WTC11 (cell line): ENCODE results near the gene SLC39A13.

Experiments
- CTCF ChIP-seq: fragments of 200-600 bp; IDR thresholded peaks from 2 replicates; pipeline ENCODE4 v1.8.0; 2022; ENCODE audit warnings: antibody characterized with exemption
- E2F1 ChIP-seq: sonication (generic); formaldehyde crosslinking; IDR thresholded peaks from 2 replicates; pipeline ENCODE4 v1.8.0; 2022; ENCODE audit warnings: mild to moderate bottlenecking, missing genetic modification reagents
- HMGXB4 ChIP-seq: sonication (generic); formaldehyde crosslinking; IDR thresholded peaks from 2 replicates; pipeline ENCODE4 v1.8.1; 2023; ENCODE audit warnings: mild to moderate bottlenecking, moderate library complexity, missing genetic modification reagents
- SP1 ChIP-seq: sonication (generic); formaldehyde crosslinking; conservative IDR thresholded peaks from 2 replicates; pipeline ENCODE4 v1.8.1; 2022; ENCODE audit warnings: missing genetic modification reagents
- USF2 ChIP-seq: sonication (generic); formaldehyde crosslinking; IDR thresholded peaks from 2 replicates; pipeline ENCODE4 v1.8.1; 2023; ENCODE audit warnings: mild to moderate bottlenecking, missing genetic modification reagents, moderate library complexity
- ZNF138 ChIP-seq: sonication (generic); formaldehyde crosslinking; conservative IDR thresholded peaks from 2 replicates; pipeline ENCODE4 v1.8.1; 2022; ENCODE audit warnings: mild to moderate bottlenecking, moderate library complexity, missing genetic modification reagents
- TF ChIP-seq, protein P1 (sequence below): sonication (generic); formaldehyde crosslinking; IDR thresholded peaks from 2 replicates; pipeline ENCODE4 v1.8.0; 2023; ENCODE audit warnings: mild to moderate bottlenecking, missing genetic modification reagents
- TF ChIP-seq, protein P2 (sequence below): fragments of 250-450 bp; sonication (Bioruptor Pico); IDR thresholded peaks from 2 replicates; pipeline ENCODE4 v1.9.0; 2021; ENCODE audit warnings: mild to moderate bottlenecking
- TF ChIP-seq, protein P3 (sequence below): fragments of 250-450 bp; sonication (Bioruptor Pico); IDR thresholded peaks from 2 replicates; pipeline ENCODE4 v1.8.0; 2021; ENCODE audit warnings: mild to moderate bottlenecking
- TF ChIP-seq, protein P4 (sequence below): sonication (generic); formaldehyde crosslinking; IDR thresholded peaks from 2 replicates; pipeline ENCODE4 v1.8.1; 2022; ENCODE audit warnings: low read depth, mild to moderate bottlenecking, moderate library complexity, missing genetic modification reagents, borderline replicate concordance

GRCh38 chr11:47395223-47396048 lies 13.0 kb upstream of the SLC39A13 start:
- TF ChIP-seq HMGXB4 (CRISPR knock-in tag) (no peak), CTCF (no peak), USF2 (CRISPR knock-in tag) (no peak), SP1 (CRISPR knock-in tag) (no peak), ZNF138 (CRISPR knock-in tag) (no peak), E2F1 (no peak)
- TF ChIP-seq, protein P1, sequence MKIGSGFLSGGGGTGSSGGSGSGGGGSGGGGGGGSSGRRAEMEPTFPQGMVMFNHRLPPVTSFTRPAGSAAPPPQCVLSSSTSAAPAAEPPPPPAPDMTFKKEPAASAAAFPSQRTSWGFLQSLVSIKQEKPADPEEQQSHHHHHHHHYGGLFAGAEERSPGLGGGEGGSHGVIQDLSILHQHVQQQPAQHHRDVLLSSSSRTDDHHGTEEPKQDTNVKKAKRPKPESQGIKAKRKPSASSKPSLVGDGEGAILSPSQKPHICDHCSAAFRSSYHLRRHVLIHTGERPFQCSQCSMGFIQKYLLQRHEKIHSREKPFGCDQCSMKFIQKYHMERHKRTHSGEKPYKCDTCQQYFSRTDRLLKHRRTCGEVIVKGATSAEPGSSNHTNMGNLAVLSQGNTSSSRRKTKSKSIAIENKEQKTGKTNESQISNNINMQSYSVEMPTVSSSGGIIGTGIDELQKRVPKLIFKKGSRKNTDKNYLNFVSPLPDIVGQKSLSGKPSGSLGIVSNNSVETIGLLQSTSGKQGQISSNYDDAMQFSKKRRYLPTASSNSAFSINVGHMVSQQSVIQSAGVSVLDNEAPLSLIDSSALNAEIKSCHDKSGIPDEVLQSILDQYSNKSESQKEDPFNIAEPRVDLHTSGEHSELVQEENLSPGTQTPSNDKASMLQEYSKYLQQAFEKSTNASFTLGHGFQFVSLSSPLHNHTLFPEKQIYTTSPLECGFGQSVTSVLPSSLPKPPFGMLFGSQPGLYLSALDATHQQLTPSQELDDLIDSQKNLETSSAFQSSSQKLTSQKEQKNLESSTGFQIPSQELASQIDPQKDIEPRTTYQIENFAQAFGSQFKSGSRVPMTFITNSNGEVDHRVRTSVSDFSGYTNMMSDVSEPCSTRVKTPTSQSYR (CRISPR knock-in tag): no peak
- TF ChIP-seq, protein P2, sequence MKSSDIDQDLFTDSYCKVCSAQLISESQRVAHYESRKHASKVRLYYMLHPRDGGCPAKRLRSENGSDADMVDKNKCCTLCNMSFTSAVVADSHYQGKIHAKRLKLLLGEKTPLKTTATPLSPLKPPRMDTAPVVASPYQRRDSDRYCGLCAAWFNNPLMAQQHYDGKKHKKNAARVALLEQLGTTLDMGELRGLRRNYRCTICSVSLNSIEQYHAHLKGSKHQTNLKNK (CRISPR knock-in tag): no peak
- TF ChIP-seq, protein P3, sequence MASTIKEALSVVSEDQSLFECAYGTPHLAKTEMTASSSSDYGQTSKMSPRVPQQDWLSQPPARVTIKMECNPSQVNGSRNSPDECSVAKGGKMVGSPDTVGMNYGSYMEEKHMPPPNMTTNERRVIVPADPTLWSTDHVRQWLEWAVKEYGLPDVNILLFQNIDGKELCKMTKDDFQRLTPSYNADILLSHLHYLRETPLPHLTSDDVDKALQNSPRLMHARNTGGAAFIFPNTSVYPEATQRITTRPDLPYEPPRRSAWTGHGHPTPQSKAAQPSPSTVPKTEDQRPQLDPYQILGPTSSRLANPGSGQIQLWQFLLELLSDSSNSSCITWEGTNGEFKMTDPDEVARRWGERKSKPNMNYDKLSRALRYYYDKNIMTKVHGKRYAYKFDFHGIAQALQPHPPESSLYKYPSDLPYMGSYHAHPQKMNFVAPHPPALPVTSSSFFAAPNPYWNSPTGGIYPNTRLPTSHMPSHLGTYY (CRISPR knock-in tag): no peak
- TF ChIP-seq, protein P4, sequence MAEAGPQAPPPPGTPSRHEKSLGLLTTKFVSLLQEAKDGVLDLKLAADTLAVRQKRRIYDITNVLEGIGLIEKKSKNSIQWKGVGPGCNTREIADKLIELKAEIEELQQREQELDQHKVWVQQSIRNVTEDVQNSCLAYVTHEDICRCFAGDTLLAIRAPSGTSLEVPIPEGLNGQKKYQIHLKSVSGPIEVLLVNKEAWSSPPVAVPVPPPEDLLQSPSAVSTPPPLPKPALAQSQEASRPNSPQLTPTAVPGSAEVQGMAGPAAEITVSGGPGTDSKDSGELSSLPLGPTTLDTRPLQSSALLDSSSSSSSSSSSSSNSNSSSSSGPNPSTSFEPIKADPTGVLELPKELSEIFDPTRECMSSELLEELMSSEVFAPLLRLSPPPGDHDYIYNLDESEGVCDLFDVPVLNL: no peak
